Loucy (cell line): ENCODE results near the gene ARAP3.
A peak's percentile ranks its signal among the peaks of the same experiment; 100 is the strongest.

Experiments used
- H2AFZ ChIP-seq: fragments of 200-600 bp; sonication (generic); 2 replicates; pipeline ENCODE4 v1.6.0; 2016; ENCODE audit warnings: antibody characterized with exemption, mild to moderate bottlenecking, low read length, moderate library complexity
- H3F3A ChIP-seq: fragments of 200-600 bp; 2 replicates; pipeline ENCODE4 v1.6.0; 2016; ENCODE audit warnings: antibody characterized with exemption, low read depth, mild to moderate bottlenecking
- H3K27me3 ChIP-seq: fragments of 200-600 bp; sonication (generic); 2 replicates; pipeline ENCODE4 v1.6.1; 2014; ENCODE audit warnings: low read length, mild to moderate bottlenecking; ENCODE audit not compliant: insufficient read depth, poor library complexity, severe bottlenecking
- H3K36me3 ChIP-seq: fragments of 200-600 bp; sonication (generic); 2 replicates; pipeline ENCODE4 v1.6.1; 2016; ENCODE audit warnings: low read length; ENCODE audit not compliant: insufficient read depth
- H3K4me1 ChIP-seq: fragments of 200-600 bp; sonication (generic); 2 replicates; pipeline ENCODE4 v1.5.1; 2014; ENCODE audit warnings: low read length, mild to moderate bottlenecking; ENCODE audit not compliant: insufficient read depth, poor library complexity, severe bottlenecking
- H3K4me2 ChIP-seq: fragments of 200-600 bp; sonication (generic); 2 replicates; pipeline ENCODE4 v1.6.0; 2014; ENCODE audit warnings: antibody characterized with exemption, low read length, low read depth, mild to moderate bottlenecking; ENCODE audit not compliant: poor library complexity, severe bottlenecking
- H3K4me3 ChIP-seq: fragments of 200-600 bp; sonication (generic); 2 replicates; pipeline ENCODE4 v1.5.1; 2014; ENCODE audit warnings: low read length, mild to moderate bottlenecking, mixed read lengths; ENCODE audit not compliant: poor library complexity, severe bottlenecking
- H3K79me2 ChIP-seq: fragments of 200-600 bp; sonication (generic); 2 replicates; pipeline ENCODE4 v1.6.1; 2014; ENCODE audit warnings: low read length; ENCODE audit not compliant: insufficient read depth
- H3K9ac ChIP-seq: fragments of 200-600 bp; sonication (generic); 2 replicates; pipeline ENCODE4 v1.6.0; 2014; ENCODE audit warnings: mild to moderate bottlenecking, low read depth, low read length, moderate library complexity; ENCODE audit not compliant: poor library complexity, severe bottlenecking
- H3K9me2 ChIP-seq: fragments of 200-600 bp; sonication (generic); replicated peaks from 2 replicates; pipeline ENCODE4 v1.6.1; 2016; ENCODE audit warnings: low read depth, low read length, mixed read lengths
- H3K9me3 ChIP-seq: fragments of 200-600 bp; sonication (generic); 2 replicates; pipeline ENCODE4 v1.6.1; 2014; ENCODE audit warnings: mild to moderate bottlenecking, antibody characterized with exemption, low read length, low read depth; ENCODE audit not compliant: insufficient read depth
- H4K20me1 ChIP-seq: fragments of 200-600 bp; sonication (generic); 2 replicates; pipeline ENCODE4 v1.6.0; 2014; ENCODE audit warnings: antibody characterized with exemption, low read length, mild to moderate bottlenecking; ENCODE audit not compliant: insufficient read depth, poor library complexity, severe bottlenecking
- EZH2phosphoT487 ChIP-seq: fragments of 200-600 bp; IDR thresholded peaks from 2 replicates; pipeline ENCODE4 v1.6.1; 2018; ENCODE audit warnings: antibody characterized with exemption, mild to moderate bottlenecking, moderate library complexity, borderline replicate concordance
- TF ChIP-seq, protein P1 (sequence below): fragments of 200-600 bp; sonication (generic); conservative IDR thresholded peaks from 2 replicates; pipeline ENCODE4 v1.5.1; 2014; ENCODE audit warnings: mild to moderate bottlenecking, antibody characterized with exemption, low read length

The ARAP3 gene

DNA sequence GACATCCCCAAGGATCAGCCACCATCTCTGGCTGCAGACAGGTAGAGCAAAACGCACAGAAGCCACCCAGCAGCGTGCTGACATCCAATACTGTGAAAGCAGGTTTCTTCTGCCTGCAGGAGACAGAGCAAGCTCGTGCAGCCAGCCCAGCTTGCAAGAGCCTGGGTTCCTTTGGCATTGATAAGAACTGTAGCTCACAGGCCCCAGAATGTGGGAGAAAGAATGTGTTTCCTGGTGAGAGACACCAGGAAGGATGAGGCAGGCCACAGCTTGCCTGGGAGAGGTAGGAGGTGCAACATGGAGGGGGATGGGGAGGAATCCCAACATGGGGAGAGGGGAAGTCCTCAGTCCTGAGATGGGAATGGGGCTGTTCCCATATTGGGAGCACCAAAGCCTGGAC is 34.0 kb upstream of the ARAP3 start:
- Histone ChIP-seq H3K4me2 (peak overlapping the region; percentile 78), H3K79me2 (no peaks in the 10 kb centered on the region), H3K9ac (peak overlapping the region; percentile 73), H3K27me3 (no peaks in the 10 kb centered on the region), H3K4me1 (peaks cover 62% of the 10 kb centered on the region), H3K4me3 (peak overlapping the region; percentile 64), H2AFZ (no peak overlapping the region), H3K9me2 (no peaks in the 10 kb centered on the region), H3K9me3 (no peaks in the 10 kb centered on the region), H4K20me1 (no peaks in the 10 kb centered on the region), H3F3A (peaks cover 8% of the 10 kb centered on the region), H3K36me3 (no peaks in the 10 kb centered on the region)
- TF ChIP-seq, protein P1, sequence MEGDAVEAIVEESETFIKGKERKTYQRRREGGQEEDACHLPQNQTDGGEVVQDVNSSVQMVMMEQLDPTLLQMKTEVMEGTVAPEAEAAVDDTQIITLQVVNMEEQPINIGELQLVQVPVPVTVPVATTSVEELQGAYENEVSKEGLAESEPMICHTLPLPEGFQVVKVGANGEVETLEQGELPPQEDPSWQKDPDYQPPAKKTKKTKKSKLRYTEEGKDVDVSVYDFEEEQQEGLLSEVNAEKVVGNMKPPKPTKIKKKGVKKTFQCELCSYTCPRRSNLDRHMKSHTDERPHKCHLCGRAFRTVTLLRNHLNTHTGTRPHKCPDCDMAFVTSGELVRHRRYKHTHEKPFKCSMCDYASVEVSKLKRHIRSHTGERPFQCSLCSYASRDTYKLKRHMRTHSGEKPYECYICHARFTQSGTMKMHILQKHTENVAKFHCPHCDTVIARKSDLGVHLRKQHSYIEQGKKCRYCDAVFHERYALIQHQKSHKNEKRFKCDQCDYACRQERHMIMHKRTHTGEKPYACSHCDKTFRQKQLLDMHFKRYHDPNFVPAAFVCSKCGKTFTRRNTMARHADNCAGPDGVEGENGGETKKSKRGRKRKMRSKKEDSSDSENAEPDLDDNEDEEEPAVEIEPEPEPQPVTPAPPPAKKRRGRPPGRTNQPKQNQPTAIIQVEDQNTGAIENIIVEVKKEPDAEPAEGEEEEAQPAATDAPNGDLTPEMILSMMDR = no peak
- no peak for TF ChIP-seq EZH2phosphoT487

DNA sequence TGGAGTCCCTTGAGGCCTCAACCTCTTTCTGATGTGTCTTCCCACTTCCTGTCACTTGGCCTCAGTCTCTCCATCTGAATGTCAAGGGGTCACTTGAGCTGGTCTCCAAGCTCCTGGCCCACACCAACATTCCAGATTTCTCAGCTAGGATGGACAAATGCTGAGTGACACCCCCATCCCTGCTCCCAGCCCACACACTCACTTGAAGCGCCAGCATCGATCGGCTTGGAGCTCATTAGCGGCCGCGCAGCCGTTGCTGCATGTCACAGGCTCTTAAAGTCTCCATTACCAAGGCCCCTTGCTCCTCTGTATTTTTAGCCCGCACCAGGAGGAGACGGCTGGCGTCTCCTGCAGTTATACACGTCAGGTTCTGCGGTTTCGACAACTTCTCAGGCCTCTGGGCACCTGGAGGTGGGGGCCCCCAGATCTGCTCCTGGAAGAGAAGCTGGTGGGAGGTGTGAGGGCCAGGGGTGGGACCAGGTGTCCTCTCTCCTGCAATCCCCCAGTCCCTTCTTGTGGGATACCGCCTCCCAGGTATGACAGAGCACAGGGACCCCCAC is 33.4 kb upstream of the ARAP3 start:
- TF ChIP-seq EZH2phosphoT487 = no peak
- TF ChIP-seq, protein P1 = no peak
- Histone ChIP-seq H3K4me1 (peaks cover 62% of the 10 kb centered on the region), H3K4me3 (peak overlapping the region; percentile 64), H3K36me3 (no peaks in the 10 kb centered on the region), H3K27me3 (no peaks in the 10 kb centered on the region), H3K9ac (peak overlapping the region; percentile 73), H3K79me2 (no peaks in the 10 kb centered on the region), H3K4me2 (peak overlapping the region; percentile 78), H3K9me2 (no peaks in the 10 kb centered on the region), H2AFZ (peak overlapping the region; percentile 11; the same call in 1 of the 2 replicates), H3F3A (peaks cover 8% of the 10 kb centered on the region), H4K20me1 (no peaks in the 10 kb centered on the region), H3K9me3 (no peaks in the 10 kb centered on the region)

DNA sequence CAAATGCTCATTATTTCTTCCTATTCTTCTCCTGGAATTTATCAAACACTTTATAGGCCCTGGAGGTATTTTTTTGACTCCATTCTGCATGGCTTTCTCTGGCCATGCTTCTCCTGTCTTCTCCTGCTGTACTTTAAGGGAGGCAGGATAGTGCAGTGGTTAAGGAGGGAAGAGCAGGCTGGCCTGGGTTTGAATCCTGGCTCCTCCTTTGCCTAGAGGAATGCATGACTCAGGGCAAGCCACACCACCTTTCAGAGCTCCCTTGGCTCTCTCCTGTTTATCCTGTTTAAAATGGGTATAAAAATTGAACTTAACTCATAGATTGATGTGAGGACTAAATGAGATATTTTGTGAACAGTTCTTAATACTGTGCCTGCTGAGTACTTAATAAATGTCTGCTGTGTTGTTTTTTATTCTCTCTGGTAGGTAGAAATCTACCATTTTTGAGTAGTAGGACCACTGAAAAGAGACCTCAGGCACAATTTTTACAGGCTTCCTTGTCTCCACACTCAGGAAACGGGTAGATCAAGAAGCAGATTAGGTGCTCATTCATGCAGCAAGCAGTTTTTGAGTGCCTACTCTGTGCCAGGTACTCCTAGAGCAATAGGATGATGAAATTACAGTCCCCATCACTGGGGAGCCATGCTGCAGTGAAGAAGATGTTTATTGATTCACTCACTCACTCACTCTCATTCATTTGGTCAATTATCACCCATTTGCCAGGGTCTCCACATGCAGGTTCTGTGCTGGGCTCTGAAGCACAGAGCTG is 32.7 kb upstream of the ARAP3 start:
- Histone ChIP-seq H3K4me1 (peaks cover 62% of the 10 kb centered on the region), H3K4me2 (peak overlapping the region; percentile 78)

More for the DNA sequence above, 32.7 kb upstream of the ARAP3 start:
- Histone ChIP-seq H2AFZ (peak overlapping the region; percentile 11; the same call in 1 of the 2 replicates), H3K79me2 (no peaks in the 10 kb centered on the region), H3K9me2 (no peaks in the 10 kb centered on the region), H3F3A (peaks cover 8% of the 10 kb centered on the region), H4K20me1 (no peaks in the 10 kb centered on the region), H3K9me3 (no peaks in the 10 kb centered on the region), H3K36me3 (no peaks in the 10 kb centered on the region), H3K27me3 (no peaks in the 10 kb centered on the region), H3K4me3 (peak overlapping the region; percentile 64), H3K9ac (peak overlapping the region; percentile 73)
- no peak for TF ChIP-seq EZH2phosphoT487
- TF ChIP-seq, protein P1 = no peak
